Measurements from ENCODE around the gene HOXB4.

HOXB4 gene

DNA sequence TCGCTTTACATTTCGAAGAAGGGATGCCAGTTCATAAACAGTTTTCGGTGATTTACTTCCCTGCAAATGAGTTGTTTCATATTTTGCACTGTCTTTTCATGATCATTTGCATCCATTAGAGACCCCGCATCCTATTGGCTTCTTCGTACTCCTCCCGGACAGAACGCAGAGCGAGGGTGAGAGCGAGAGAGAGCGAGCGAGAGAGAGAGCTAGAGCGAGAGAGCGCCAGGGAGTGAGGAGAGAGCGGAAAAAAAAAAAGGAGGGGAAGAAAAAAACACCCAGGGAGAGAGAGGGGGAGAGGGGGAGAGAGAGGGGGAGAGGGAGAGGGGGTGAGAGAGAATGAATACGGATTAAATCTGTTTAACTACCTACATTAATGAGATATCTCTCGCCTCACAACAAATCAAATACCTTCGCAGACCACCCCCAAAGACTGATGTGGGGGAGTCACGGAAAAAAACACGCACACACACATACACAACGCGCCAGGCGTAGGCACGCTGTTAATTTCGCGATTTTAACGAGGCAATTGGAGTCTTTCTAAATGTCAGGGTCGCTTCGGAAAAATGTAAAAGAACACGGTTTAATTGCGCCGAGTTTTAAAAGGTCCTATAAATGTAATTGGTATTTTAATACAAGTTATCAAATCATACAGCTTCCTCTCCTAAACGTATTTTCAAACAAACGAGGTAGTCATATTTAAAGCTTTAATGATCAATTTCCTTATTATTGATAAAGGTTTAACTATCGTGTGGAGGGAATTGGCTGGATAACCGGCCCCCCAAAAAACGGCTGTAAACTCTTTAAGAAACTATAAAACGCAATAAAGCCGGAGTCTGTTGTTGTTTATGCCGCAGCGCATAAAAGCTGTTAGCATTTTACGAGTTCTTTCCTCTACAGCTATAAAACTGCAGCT is 37.2 kb upstream of the HOXB4 start, which contains the start of gene HOXB8:
HOXB8 (minus strand) TSS at position 246 of the 916 bp plus-strand sequence. CDS start 588 bp downstream, outside the sequence.
- no peak for FAIRE-seq

DNA sequence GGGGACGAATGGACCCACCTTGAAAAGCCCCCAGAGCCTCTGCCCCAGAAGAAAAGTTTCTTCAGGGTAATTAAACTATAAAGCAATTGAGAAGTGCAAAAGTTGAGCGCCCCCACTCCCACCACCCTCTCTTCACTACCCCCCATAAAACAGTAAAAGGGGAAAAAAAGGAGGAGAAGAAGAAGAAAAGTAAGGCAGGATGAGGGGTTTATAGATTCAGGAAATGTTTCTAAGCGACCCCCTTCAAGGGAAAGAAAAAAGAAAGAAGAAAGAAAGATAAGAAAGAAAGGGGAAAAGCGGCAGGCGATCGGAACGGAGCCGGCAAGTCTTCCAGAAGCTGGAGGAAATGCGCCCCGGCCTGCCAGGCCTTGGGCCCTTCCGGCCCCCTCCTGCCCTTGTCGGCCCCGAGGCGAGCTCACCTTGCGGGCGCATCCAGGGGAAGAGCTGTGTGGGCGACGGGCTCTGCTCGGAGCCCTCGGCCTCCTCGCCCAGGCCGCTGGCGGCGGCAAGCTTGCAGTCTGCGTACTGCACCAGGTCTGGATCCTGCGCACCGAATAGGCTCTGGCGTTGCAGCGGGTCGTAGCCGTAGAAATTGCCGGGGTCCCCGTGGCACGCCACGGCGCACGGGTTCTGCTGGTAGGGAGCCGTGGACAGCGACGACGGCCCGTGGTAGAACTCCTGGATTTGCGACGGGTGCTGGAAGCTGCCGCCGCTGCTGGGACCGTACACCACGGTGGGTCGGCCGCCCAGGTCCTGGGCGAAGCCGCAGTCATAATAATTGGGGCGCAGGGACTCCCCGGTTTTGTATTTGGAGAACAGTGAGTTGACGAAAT is 35.9 kb upstream of the HOXB4 start:
- FAIRE-seq: no peak

DNA sequence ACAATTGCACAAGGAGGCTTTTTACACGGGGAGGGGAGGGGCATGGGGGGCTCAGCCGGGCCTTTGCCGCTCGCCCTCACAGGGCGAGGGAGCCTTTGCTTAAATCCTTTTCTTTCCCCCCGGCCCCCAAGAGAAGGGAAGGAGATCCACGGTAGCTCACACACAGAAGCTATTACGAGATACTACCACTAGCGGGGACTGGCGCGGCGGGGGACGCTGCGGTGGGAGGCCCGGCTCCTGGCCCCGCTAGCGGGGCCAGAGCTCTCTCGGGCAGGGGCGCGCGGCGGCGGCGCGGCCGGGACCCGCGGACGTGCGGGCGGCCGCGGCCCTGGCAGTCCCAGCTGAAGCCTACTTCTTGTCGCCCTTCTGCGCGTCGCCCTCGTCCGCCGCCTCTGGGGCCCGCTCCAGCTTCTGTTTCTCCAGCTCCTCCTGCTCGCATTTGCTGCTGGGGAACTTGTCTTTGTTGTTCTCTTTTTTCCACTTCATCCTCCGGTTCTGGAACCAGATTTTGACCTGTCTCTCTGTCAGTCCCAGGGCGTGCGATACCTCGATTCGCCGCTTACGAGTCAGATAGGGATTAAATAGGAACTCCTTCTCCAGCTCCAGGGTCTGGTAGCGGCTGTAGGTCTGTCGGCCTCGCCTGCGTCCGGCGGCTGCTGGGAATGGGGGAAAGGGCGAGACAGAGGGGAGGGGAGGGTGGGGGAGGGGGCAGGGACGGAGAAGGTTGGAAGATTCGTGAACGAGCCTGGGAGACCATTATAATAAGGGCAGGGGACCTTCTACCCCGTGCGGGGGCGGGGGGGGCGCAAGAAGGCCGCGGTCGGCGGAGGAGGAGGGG is 34.9 kb upstream of the HOXB4 start:
- FAIRE-seq: no peak

DNA sequence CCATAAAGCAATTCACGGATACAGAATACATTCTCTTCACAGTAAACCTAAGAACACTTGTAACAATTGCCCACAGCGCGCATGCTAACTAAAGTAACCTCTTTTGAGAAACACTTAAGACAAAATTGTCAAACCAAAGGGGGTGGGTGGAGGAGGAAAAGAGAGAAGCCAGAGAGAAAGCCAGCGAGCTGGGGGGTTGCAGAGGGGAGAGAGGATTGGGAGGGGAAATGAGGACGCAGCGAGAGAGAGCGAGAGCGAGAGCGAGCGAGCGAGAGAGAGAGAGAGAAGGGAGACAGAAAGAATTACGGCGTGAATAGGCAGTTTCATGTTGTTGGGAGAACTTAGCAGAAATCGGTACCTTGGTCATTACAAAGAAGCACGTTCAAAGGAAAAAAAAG is 34.3 kb upstream of the HOXB4 start:
- FAIRE-seq: no peak

DNA sequence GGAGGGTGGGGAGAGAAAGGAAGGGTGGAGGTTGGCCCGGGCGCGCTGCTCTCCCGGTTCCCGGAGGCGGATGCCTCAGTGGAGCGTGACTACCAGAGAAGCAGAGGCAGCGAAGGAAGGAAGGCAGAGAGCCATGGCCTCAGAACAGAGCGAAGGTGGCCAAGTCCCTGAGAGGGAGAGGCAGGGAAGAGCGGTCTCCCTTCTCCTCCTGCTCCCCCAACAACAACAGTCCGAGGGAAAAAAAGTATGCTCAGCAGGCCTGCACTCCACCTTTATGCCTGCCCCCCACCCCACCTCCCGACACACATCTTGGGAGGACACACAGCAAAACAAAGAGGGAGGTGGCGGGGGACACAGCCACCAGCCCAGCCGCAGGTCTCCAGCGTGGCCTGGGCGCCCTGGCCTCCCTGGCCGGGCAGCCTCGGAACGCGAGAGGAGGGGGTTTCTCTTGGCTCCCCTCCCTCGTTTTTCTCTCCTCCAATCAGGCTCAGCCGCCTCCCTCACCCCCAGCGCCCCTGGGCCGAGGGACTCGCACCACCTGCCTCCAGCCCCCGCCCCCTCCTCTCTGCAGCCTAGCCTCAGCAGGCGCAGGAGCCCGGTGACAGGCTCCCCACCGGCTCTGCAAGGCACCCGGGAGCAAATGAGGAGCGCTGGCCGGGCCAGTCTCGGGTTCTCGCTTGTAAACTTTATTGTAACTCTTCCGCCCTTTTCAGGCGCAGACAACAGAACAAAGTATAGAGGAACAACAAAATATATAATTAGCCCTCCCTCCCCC is 33.7 kb upstream of the HOXB4 start:
- FAIRE-seq: no peak

DNA sequence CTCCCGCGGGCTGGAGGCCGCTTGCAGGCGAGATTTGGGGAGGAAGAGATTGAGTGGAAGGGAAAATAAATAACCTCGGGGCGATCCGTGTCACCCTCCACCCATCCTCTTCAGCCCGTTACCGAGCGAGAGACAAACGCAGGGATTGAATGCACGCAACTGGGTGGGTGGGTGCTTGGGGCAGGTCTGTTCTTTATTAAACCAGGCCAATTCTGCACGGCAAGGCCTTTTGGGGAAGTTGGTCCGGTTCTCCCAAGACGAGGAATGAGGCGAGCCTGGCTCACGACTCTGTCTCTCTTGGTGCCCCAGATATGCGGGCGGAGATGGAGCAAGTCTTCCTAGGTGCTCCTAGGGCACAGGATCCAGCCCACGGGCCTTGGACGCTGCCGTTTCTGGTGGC is 33.1 kb upstream of the HOXB4 start:
- FAIRE-seq: no peak

DNA sequence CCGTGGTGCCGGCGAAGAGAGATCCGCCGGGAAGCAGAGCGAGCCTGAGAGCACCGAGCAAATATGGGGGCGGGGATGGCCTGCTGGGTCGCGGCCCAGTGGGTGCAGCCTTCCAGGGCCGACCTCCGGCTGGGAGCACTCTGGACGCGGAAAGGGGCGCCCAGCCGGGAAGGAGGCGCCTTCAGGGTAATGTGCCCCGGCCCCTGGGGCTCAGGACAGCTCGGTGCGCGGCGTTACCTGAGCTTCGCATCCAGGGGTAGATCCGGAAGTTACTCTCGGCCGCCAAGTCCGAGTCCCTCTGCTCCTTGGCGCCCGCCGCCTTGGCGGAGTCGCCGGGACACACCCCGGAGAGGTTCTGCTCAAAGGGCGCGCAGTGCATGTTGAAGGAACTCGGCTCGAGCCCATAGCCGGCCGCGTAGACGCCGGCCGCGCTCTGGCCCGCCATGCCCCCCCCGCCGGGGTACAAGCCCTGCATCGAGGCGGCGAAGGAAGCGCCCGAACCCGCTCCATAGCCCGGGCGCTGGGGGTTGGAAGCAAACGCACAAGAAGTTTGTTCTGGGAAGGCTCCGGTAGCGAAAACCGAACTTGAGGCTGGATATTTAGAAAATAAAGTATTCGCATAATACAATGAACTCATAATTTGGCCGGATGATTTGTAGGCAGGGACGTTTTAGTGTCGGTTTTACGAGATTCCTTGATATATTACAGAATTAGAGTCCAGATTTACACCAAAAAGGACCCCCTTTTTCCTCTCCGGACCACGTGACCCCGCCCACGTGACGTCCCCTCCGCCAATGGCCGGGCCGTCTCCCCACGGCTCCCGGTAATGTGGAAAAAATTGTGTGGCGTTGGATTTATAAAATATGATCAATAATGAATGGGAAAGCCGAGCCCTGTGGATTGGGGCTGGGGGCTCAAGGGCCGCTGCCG is 32.4 kb upstream of the HOXB4 start, which contains the start of gene HOXB7:
HOXB7 (minus strand) TSS at position 736 of the 930 bp plus-strand sequence; CDS start at position 637, 99 bp downstream.
- FAIRE-seq: no peak

DNA sequence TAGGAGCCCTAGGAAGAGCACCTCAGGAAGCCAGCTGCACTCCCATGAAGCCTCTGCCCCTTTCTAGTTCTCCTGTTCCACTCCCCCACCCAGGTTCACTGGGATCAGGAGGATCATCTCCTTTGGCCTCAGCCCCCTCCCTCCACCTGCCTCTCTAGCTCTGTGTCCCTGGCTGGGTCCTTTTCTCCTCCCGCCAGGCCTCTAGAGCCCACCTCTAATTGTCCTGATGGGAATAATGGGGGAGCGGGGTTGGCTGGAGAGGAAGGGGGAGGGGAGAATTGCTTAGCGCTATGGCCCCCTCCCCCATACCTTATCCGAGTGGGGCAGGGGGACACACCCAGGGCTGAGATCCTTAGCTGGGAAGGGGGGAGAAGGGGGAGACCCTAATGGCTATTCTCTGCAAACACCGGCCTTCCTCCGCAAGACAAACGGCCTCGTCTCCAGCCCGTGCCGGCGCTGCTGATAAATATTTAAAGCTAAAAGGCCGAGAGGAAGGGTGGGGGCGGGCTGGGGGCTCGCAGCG is 31.7 kb upstream of the HOXB4 start:
- no peak for FAIRE-seq

DNA sequence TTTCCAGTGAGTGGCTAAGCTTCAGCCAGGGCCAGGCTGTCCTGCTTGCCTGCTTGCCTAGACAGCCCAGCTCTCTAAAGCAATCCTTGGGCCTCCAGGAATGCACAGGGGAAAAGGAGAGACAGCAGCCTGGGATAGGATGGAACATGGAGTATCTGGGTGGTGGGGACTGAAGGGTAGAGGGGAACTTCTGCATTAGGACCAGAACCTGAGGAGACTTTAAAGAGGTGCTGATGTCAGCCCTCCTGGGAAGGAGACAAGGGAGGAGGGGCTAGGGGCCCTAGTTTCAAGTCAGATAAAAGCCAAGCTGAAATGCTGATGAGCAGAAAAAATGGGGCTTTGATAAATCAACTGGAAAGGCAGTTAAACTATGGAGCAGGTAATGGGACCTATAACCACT is 30.9 kb upstream of the HOXB4 start:
- no peak for FAIRE-seq

DNA sequence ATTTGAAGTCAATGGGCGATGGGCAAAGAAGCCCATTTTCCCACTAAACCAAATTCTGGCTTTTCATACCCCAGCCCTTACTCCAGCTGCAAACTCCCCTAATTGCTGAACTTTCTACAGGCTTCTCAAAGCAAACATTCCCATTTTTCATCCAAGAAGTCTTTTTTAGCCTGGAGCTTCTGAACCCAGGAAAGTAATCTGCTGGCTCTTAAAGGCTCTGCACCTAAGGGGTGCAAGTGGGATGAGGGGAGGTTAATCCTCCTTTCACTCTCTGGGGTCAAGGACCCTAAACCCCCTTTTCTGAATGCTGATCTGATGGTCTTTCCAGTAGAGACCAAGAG is 30.3 kb upstream of the HOXB4 start:
- no peak for FAIRE-seq

DNA sequence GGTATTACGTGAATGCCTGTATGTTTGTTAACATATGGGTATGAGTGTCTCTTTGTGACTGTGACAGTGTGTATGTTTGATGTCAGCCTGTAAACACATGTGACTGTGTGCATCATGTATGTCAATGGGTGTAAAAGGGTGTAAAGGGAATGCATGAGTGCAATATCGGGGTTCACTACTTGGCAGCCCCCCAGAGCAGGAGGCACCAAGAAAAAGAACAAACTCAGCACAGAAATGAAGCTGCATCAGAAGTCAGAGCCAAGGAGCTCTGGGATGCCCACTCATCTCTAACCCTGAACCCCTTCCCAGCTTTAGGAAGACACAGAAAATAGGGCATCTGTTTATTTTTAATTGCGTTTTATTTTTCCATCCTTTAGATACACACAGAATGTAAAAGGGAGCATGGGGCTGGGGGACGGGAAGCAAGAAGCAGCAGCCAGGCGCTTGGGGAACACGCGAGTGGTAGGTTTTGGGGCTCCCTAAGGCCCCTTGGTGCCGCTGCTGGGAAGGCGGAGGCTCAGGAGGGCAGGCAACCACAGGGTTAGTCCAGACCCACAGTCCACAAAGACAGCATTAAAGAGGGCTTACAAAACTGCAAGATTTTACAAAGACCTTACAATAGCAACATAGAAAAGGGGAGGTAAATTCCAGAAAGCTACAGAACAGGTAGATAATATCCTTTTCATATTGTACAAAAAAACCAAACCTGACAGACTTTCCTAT is 28.9 kb upstream of the HOXB4 start:
- FAIRE-seq: no peak

DNA sequence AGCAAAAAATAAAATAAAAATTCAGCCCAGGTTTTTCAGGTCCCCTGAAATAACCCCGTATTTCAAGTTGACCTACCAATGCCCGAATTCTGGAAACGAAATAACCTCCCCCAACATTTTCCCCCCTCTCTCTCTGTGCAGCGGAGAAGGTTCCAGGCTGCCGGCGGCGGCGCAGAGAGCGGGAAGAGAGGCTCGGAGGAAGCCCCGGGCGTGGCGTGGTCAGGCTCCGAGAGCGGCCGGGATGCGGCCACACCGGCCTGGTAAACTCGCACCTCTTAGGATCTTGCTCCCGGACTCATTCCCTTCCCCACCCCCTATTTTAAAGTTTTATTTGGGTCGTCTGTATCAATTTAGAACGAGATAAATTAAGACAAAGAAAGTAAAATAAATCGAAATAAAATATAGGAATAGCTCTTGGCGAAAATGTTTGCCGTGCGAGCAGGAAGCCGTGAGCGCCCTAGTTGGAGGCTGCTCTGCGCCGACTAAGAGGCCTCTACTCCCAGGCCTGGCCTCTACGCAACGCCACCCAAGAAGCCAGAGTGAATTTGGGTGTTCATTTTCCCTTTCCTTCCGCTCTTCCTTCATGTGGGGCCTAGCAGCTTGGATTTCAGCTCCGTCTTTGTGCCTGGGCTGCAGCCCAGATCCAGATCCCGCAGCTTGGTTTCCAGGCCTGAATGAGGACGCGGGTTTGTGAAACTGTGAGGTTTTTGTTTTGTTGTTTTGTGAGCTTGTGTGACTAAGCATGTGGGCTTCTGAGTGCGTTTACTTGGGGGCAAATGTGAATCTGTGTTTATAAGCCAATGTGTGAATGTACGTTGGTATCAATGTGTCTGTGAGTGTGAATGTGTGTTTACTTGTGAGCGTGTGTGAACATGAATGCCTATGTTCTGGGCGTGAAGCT is 28.1 kb upstream of the HOXB4 start:
- no peak for FAIRE-seq

DNA sequence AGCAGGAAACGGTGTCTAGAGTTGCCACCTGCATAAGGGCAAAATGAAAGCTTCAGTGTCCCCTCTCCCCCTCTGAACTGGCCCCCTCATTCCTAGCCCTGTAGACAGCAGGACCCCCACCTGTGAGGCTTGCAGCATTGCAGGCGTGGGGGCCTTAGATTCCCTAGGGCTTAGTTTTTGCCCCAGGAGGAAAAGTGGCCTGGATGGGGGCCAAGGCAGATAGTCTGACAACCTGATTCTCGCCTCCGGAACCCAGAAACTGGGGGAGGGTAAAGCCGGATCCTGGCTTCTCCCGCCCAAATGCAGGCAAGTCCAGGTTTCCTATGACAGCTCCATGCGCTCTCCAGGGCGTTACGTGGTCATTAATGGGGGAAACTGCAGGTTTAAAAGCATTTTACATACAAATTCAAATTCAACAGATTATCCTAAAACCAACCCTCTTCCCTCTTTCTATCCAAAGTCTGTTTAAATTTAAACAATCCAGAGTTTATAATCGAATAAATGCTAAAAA is 27.3 kb upstream of the HOXB4 start:
- FAIRE-seq: no peak

DNA sequence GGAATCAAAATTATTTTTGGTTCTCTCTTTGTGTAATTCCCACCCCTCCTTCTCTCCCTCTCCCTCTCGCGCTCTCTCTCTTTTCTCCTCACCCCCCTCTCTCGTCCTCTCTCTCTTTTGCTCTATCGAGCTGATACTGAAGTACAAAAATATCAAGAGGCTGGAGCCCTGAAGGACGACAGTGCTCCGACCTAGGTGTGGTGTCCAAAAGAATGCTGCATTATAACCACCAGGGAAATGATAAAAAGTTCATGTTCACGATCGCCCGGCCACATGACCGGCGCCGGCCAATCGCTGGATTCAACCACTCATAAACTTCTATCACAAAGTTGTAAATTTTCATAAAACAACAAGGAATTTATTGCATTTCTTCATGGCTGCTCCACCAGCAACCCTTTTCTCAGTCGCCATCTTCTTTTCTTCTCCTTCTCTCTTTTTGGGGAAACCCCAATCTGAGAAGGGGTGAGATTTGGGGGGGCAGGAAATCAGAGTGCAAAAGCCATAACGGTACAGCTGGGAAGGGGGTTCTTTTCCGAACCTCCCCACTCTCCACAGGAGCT is 26.7 kb upstream of the HOXB4 start, which contains the start of gene HOXB6:
HOXB6 (minus strand) TSS at position 217 of the 560 bp plus-strand sequence. CDS start 6,836 bp downstream, outside the sequence.
- FAIRE-seq: no peak

DNA sequence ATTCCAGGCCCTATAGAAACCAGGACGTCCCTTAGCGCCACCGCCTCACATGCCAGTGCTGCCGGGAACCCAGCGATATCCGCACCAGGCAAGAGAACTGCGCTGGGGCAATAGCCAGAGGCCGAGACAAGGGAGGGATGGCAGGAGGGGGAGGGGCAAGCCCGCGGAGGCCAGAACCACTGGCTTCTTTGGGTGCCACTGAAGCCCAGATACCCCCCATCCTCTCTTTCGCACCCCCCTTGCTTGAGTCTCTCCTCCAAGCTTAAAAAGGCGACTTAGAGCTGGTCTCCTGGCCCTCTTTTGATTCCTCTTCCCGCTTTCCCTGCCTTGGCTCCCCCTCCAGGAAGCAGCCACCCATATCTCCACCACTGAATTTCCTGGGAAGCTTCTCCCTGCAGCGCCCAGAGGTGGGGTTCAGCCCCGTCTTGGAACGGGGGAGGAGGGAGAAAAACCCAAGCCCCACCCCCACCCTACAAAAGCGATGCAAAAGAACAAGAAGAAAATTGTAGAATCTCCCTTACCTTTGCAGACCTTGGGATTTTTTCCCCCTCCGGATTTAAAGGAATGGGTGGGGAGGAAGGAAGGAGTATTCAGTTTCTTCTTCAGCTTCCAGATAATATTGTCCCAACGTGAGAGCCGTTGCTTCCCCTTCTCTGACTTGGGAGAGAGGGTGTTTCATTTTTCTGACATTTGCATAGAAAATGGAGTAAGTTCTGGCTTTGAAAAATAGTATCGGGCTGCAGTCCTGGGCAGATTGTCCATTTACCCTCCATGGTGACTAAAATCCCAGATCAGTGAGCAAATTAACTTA is 26.0 kb upstream of the HOXB4 start:
- FAIRE-seq: no peak

DNA sequence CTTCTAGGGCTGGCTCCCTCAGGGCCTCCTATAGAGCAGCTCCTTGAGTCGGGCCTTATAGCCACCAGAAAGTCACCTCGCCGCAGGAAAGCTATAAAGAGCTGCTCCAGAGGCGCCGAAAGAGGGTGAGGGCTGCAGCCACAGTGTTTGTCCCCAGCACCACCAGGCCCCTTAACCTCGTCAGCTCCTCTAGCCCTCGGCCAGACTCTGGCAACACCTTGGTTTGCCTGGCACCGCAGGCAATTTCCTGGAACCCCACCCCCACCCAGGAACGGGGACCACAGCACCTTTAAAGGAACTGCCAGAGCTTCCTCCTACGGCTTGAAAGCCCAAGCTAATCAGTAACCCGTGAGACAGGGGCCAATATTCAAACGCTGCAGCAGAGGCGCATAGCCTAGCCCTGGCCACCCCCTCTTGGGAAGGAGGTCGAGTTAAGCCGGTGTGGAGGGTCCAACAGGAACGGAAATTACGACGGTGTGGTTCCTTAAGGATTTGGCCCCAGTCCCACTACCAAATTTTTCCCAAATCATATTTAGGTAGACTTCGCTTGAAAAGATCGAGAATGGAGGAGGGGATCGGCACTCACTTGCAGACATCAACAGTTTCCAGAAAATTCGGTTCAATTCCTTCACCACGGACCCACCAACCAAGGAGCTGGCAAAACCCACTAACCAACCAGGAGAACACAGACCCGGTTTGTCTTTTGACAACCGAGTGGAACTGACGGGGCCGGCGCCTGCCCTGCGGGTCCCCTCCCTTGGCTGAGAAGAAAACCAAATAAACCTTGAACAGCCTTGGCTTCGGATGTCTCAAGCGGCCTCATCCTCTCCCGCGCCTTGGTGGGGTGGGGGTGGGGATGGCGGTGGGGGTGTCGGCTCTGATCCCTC is 23.6 kb upstream of the HOXB4 start:
- no peak for FAIRE-seq
